Keratinocyte (primary cell): ENCODE results near the gene SLC25A14. TPM values are rescaled to one million over a fixed set of nuclear protein-coding genes. Genes with fewer than 3 reads are reported as not detected.

Experiments used
- DNase-seq: peaks from one replicate; pipeline ENCODE4 v3.0.0-alpha.2; 2011; ENCODE audit warnings: low read depth, missing footprints, low spot score
- FAIRE-seq: peaks from 2 replicates; lab custom pipeline; 2011; peaks lifted over from hg19 to GRCh38; lab: Jason Lieb, UNC
- H2AFZ ChIP-seq: 2 replicates; pipeline ENCODE4 v1.6.0; 2012; ENCODE audit warnings: low read length, control low read depth, inconsistent platforms; ENCODE audit not compliant: control insufficient read depth
- H3K27ac ChIP-seq: 2 replicates; pipeline ENCODE4 v1.5.1; 2011; ENCODE audit warnings: low read length; ENCODE audit not compliant: control insufficient read depth, insufficient read depth
- H3K27me3 ChIP-seq: 3 replicates; pipeline ENCODE4 v1.6.0; 2011; ENCODE audit warnings: low read length; ENCODE audit not compliant: control insufficient read depth, insufficient read depth; ENCODE audit errors: extremely low read depth
- H3K36me3 ChIP-seq, 2 experiments: 2 replicates in 1 of 2; 3 replicates in 1 of 2; pipeline ENCODE4 v1.5.1; 2011; ENCODE audit warnings: low read length in 2 of 2, mild to moderate bottlenecking in 1 of 2; ENCODE audit not compliant: control insufficient read depth in 2 of 2, insufficient read depth in 2 of 2; ENCODE audit errors: extremely low read depth in 1 of 2
- H3K4me1 ChIP-seq: 3 replicates; pipeline ENCODE4 v1.5.1; 2011; ENCODE audit warnings: low read length; ENCODE audit not compliant: control insufficient read depth, insufficient read depth; ENCODE audit errors: extremely low read depth
- H3K4me2 ChIP-seq: 3 replicates; pipeline ENCODE4 v1.6.0; 2011; ENCODE audit warnings: low read depth, low read length; ENCODE audit not compliant: control insufficient read depth, insufficient read depth; ENCODE audit errors: extremely low read depth
- H3K4me3 ChIP-seq, 3 experiments: fragments of 200-600 bp in 1 of 3; sonication (generic) in 1 of 3; 2 replicates in 2 of 3; 3 replicates in 1 of 3; pipeline ENCODE4 v1.5.1; 2011 to 2016; ENCODE audit warnings: low read length in 3 of 3, mild to moderate bottlenecking in 3 of 3, control low read depth in 2 of 3, inconsistent platforms in 1 of 3, low read depth in 1 of 3, mixed read lengths in 1 of 3, mixed run types in 1 of 3, moderate library complexity in 1 of 3; ENCODE audit not compliant: control insufficient read depth in 2 of 3, insufficient read depth in 2 of 3; ENCODE audit errors: extremely low read depth in 1 of 3
- H3K79me2 ChIP-seq: 2 replicates; pipeline ENCODE4 v1.6.0; 2012; ENCODE audit warnings: low read length; ENCODE audit not compliant: control insufficient read depth, insufficient read depth
- H3K9ac ChIP-seq: 3 replicates; pipeline ENCODE4 v1.6.0; 2011; ENCODE audit warnings: low read length; ENCODE audit not compliant: control insufficient read depth, insufficient read depth; ENCODE audit errors: extremely low read depth
- H3K9me1 ChIP-seq: 3 replicates; pipeline ENCODE4 v1.6.0; 2011; ENCODE audit warnings: low read length; ENCODE audit not compliant: control insufficient read depth, insufficient read depth; ENCODE audit errors: extremely low read depth
- H3K9me3 ChIP-seq: 2 replicates; pipeline ENCODE4 v1.5.1; 2012; ENCODE audit warnings: low read depth, low read length; ENCODE audit not compliant: control insufficient read depth
- H4K20me1 ChIP-seq: 3 replicates; pipeline ENCODE4 v1.6.0; 2011; ENCODE audit warnings: low read length; ENCODE audit not compliant: control insufficient read depth, insufficient read depth; ENCODE audit errors: extremely low read depth
- EZH2 ChIP-seq: IDR thresholded peaks from one replicate; pipeline ENCODE4 v1.6.1; 2012; ENCODE audit warnings: inconsistent platforms, mild to moderate bottlenecking, low read length, moderate library complexity
- dilution Hi-C: fragments of 300-500 bp; cut with MboI; formaldehyde crosslinking; loops from one replicate; pipeline ENCODE4 v1.7.0; 2020; ENCODE audit warnings: low sequenced_read_pairs; ENCODE audit not compliant: extremely low pct_ligation_motif_present
- polyA plus RNA-seq, 5 experiments: library from polyadenylated mRNA; depleted of rRNA in 3 of 5; stranded (reverse) in 3 of 5; stranded (forward) in 1 of 5; unstranded in 1 of 5; fragments of >200 nt; gene quantifications; 1 replicate in 1 of 5; 2 replicates in 3 of 5; 3 replicates in 1 of 5; pipeline versions ENCODE4 v1.2.1 to v1.2.3, GENCODE V29; 2011 to 2012; ENCODE audit warnings: missing spikeins in 2 of 5, low read depth in 1 of 5, low replicate concordance in 1 of 5
- TF ChIP-seq, protein P1 (sequence below), 3 experiments: IDR thresholded peaks in 1 of 3; conservative IDR thresholded peaks in 1 of 3; optimal IDR thresholded peaks in 1 of 3; 2 replicates in 2 of 3; 3 replicates in 1 of 3; pipeline versions ENCODE3 to v1.5.1; 2011; ENCODE audit warnings: low read length in 3 of 3, mild to moderate bottlenecking in 3 of 3, moderate library complexity in 2 of 3, control low read depth in 1 of 3, inconsistent platforms in 1 of 3; ENCODE audit not compliant: insufficient read depth in 2 of 3; ENCODE audit errors: extremely low read depth in 1 of 3

SLC25A14 gene
- polyA plus RNA-seq, 1 donor (not counting 4 experiments of a cell fraction or from before 2014, with no cell fraction given), result 19.4 TPM

DNA sequence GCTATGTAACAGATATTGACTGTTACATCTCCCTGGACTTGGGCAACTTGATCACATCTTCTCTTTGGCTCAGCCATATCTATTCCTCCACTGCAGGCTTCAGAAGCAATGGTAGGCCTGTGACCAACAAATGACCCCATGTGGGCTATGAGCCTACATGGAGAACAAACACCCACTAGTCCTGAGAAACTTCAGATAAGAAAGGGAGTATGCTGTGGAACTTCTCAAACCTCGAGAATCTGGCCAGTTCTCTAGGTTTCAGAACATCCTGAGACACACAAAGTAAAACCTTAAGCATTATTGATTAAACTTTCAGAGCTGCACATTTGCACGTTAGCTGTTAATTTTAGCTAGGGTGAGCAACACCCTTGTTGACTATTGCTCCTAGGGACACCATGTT is 78.3 kb downstream of the SLC25A14 start:
- no peak for FAIRE-seq

DNA sequence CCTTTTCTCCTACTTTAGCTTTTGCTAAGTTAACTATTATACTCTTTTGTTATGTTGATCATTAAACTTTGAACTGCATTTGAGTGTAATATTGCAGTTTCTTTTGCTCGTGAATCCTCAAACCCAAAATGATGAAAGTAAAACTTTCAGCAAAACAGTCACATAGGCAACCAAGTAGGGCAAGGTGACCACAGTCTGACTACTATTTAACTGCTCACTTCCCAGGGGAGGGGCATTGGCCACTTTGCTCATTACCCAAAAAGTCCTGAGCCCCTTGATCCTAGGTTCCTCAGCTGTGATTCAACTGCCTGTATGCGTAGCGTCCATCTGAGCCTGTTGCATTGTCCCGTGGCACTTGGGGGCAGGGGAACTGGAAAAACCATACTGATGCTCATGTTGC is 79.0 kb downstream of the SLC25A14 start:
- Histone ChIP-seq H3K27me3 (no peaks in the 10 kb centered on the region), H3K9ac (no peak overlapping the region), H3K4me2 (no peak overlapping the region), H3K79me2 (no peaks in the 10 kb centered on the region), H3K4me3 (no peak overlapping the region), H2AFZ (no peak overlapping the region), H4K20me1 (no peaks in the 10 kb centered on the region), H3K9me3 (no peaks in the 10 kb centered on the region), H3K27ac (no peak overlapping the region), H3K36me3 (no peaks in the 10 kb centered on the region), H3K9me1 (no peaks in the 10 kb centered on the region), H3K4me1 (no peaks in the 10 kb centered on the region)
- FAIRE-seq (no peak), DNase-seq (no peak)
- dilution Hi-C loops, result no loop called here
- TF ChIP-seq EZH2, result no peak
- TF ChIP-seq, protein P1, sequence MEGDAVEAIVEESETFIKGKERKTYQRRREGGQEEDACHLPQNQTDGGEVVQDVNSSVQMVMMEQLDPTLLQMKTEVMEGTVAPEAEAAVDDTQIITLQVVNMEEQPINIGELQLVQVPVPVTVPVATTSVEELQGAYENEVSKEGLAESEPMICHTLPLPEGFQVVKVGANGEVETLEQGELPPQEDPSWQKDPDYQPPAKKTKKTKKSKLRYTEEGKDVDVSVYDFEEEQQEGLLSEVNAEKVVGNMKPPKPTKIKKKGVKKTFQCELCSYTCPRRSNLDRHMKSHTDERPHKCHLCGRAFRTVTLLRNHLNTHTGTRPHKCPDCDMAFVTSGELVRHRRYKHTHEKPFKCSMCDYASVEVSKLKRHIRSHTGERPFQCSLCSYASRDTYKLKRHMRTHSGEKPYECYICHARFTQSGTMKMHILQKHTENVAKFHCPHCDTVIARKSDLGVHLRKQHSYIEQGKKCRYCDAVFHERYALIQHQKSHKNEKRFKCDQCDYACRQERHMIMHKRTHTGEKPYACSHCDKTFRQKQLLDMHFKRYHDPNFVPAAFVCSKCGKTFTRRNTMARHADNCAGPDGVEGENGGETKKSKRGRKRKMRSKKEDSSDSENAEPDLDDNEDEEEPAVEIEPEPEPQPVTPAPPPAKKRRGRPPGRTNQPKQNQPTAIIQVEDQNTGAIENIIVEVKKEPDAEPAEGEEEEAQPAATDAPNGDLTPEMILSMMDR (optimal IDR thresholded peaks at IDR 0.05 in 1 of 3, IDR thresholded peaks at IDR 0.05 in 1 of 3, conservative IDR thresholded peaks at IDR 0.05 in 1 of 3; ENCODE audit: extremely low read depth in 1 of 3, insufficient read depth in 2 of 3, low read length in 3 of 3), result no peak

More for the DNA sequence above, 78.3 kb downstream of the SLC25A14 start:
- Histone ChIP-seq H3K79me2 (no peaks in the 10 kb centered on the region), H3K4me1 (no peaks in the 10 kb centered on the region), H3K27me3 (no peaks in the 10 kb centered on the region), H3K9ac (no peak overlapping the region), H3K4me2 (no peak overlapping the region), H3K36me3 (no peaks in the 10 kb centered on the region), H3K4me3 (no peak overlapping the region), H2AFZ (no peak overlapping the region), H3K27ac (no peak overlapping the region), H3K9me1 (no peaks in the 10 kb centered on the region), H4K20me1 (no peaks in the 10 kb centered on the region), H3K9me3 (no peaks in the 10 kb centered on the region)
- dilution Hi-C loops, result no loop called here
- DNase-seq, result no peak
- TF ChIP-seq EZH2, result no peak
- TF ChIP-seq, protein P1 (optimal IDR thresholded peaks at IDR 0.05 in 1 of 3, IDR thresholded peaks at IDR 0.05 in 1 of 3, conservative IDR thresholded peaks at IDR 0.05 in 1 of 3; ENCODE audit: extremely low read depth in 1 of 3, insufficient read depth in 2 of 3, low read length in 3 of 3), result no peak
